WTC11 (cell line): ENCODE data around the gene ATP2B2. TPM values are rescaled to one million over a fixed set of nuclear protein-coding genes. Genes with fewer than 3 reads are reported as not detected.

Experiments
- ATAC-seq: fragments of 200-7000 bp; cut with Tn5 transposase; 2 replicates; pipeline ENCODE4 v1.10.0; 2021; ENCODE audit warnings: mild to moderate bottlenecking, moderate library complexity
- CTCF ChIA-PET: fragments of 300-600 bp; sonication (Branson Sonifier 250); formaldehyde crosslinking; loops from one replicate; lab custom pipeline; 2021; ENCODE audit warnings: antibody characterized with exemption; lab: Charles Lee
- POLR2A ChIA-PET: fragments of 350-600 bp; sonication (Branson Sonifier 250); formaldehyde crosslinking; loops from one replicate; lab custom pipeline; 2021; ENCODE audit warnings: antibody characterized with exemption; lab: Charles Lee
- DNase-seq: peaks from one replicate; pipeline ENCODE4 v3.0.0; 2021; ENCODE audit warnings: low spot score
- H3K27ac Mint-ChIP-seq: 2 replicates; pipeline ENCODE4 v1.8.0; 2021; ENCODE audit warnings: mixed read lengths
- H3K27me3 Mint-ChIP-seq: 2 replicates; pipeline ENCODE4 v1.8.0; 2021; ENCODE audit warnings: low read depth, mild to moderate bottlenecking, moderate library complexity, mixed read lengths
- H3K36me3 Mint-ChIP-seq: 2 replicates; pipeline ENCODE4 v1.8.0; 2021; ENCODE audit warnings: mixed read lengths
- H3K4me1 Mint-ChIP-seq: 2 replicates; pipeline ENCODE4 v1.8.0; 2022; ENCODE audit warnings: mixed read lengths
- H3K4me3 Mint-ChIP-seq: 2 replicates; pipeline ENCODE4 v1.8.0; 2021; ENCODE audit warnings: mild to moderate bottlenecking, moderate library complexity, mixed read lengths
- H3K9me3 Mint-ChIP-seq: 2 replicates; pipeline ENCODE4 v1.8.0; 2021; ENCODE audit warnings: mixed read lengths
- CREM ChIP-seq: sonication (generic); formaldehyde crosslinking; IDR thresholded peaks from 2 replicates; pipeline ENCODE4 v1.8.1; 2022; ENCODE audit warnings: mild to moderate bottlenecking, missing genetic modification reagents, moderate library complexity
- FOXP1 ChIP-seq: sonication (generic); formaldehyde crosslinking; IDR thresholded peaks from 2 replicates; pipeline ENCODE4 v1.8.0; 2022; ENCODE audit warnings: missing genetic modification reagents, mild to moderate bottlenecking, moderate library complexity, borderline replicate concordance
- GRHL2 ChIP-seq: fragments of 250-450 bp; sonication (Bioruptor Pico); IDR thresholded peaks from 2 replicates; pipeline ENCODE4 v1.8.0; 2022; ENCODE audit warnings: mild to moderate bottlenecking, moderate library complexity; ENCODE audit not compliant: insufficient replicate concordance, severe bottlenecking
- GTF2I ChIP-seq: fragments of 250-450 bp; sonication (Bioruptor Pico); conservative IDR thresholded peaks from 2 replicates; pipeline ENCODE4 v1.4.0; 2021; ENCODE audit warnings: mild to moderate bottlenecking
- MYBL2 ChIP-seq: sonication (generic); formaldehyde crosslinking; IDR thresholded peaks from 2 replicates; pipeline ENCODE4 v1.8.1; 2023; ENCODE audit warnings: mild to moderate bottlenecking, moderate library complexity, missing genetic modification reagents
- NR2C2 ChIP-seq: sonication (generic); formaldehyde crosslinking; IDR thresholded peaks from 2 replicates; pipeline ENCODE4 v1.8.0; 2022; ENCODE audit warnings: mild to moderate bottlenecking, missing genetic modification reagents
- OVOL2 ChIP-seq: fragments of 250-450 bp; sonication (Bioruptor Pico); IDR thresholded peaks from 2 replicates; pipeline ENCODE4 v1.9.0; 2021; ENCODE audit warnings: mild to moderate bottlenecking, borderline replicate concordance
- SMAD3 ChIP-seq: sonication (generic); formaldehyde crosslinking; IDR thresholded peaks from 2 replicates; pipeline ENCODE4 v1.8.0; 2022; ENCODE audit warnings: missing genetic modification reagents, mild to moderate bottlenecking, borderline replicate concordance
- SOX15 ChIP-seq: fragments of 250-450 bp; sonication (Bioruptor Pico); IDR thresholded peaks from 2 replicates; pipeline ENCODE4 v1.9.0; 2021; ENCODE audit warnings: mild to moderate bottlenecking
- TEAD4 ChIP-seq: sonication (generic); formaldehyde crosslinking; IDR thresholded peaks from 2 replicates; pipeline ENCODE4 v1.8.0; 2022; ENCODE audit warnings: mild to moderate bottlenecking, missing genetic modification reagents
- TP53 ChIP-seq: sonication (generic); formaldehyde crosslinking; IDR thresholded peaks from 2 replicates; pipeline ENCODE4 v1.8.1; 2023; ENCODE audit warnings: mild to moderate bottlenecking, missing genetic modification reagents
- ZNF121 ChIP-seq: sonication (generic); formaldehyde crosslinking; IDR thresholded peaks from 2 replicates; pipeline ENCODE4 v1.8.0; 2023; ENCODE audit warnings: missing genetic modification reagents
- ZNF219 ChIP-seq: sonication (generic); formaldehyde crosslinking; IDR thresholded peaks from 2 replicates; pipeline ENCODE4 v1.8.0; 2023; ENCODE audit warnings: missing genetic modification reagents, mild to moderate bottlenecking, borderline replicate concordance
- ZNF396 ChIP-seq: fragments of 250-450 bp; sonication (Bioruptor Pico); IDR thresholded peaks from 2 replicates; pipeline ENCODE4 v1.8.0; 2021; ENCODE audit warnings: mild to moderate bottlenecking, moderate library complexity, borderline replicate concordance
- ZNF423 ChIP-seq: fragments of 250-450 bp; sonication (Bioruptor Pico); IDR thresholded peaks from 2 replicates; pipeline ENCODE4 v2.1.2; 2022; ENCODE audit warnings: mild to moderate bottlenecking, moderate library complexity
- total RNA-seq: library from RNA; stranded (reverse); gene quantifications from 3 replicates; pipeline ENCODE4 v1.2.3, GENCODE V29; 2021
- TF ChIP-seq, protein P1 (sequence below): sonication (generic); formaldehyde crosslinking; IDR thresholded peaks from 2 replicates; pipeline ENCODE4 v1.8.0; 2023; ENCODE audit warnings: mild to moderate bottlenecking, missing genetic modification reagents
- TF ChIP-seq, protein P2 (sequence below): sonication (generic); formaldehyde crosslinking; IDR thresholded peaks from 2 replicates; pipeline ENCODE4 v1.8.0; 2022; ENCODE audit warnings: mild to moderate bottlenecking, missing genetic modification reagents
- TF ChIP-seq, protein P3 (sequence below): fragments of 250-450 bp; sonication (Bioruptor Pico); conservative IDR thresholded peaks from 2 replicates; pipeline ENCODE4 v1.9.0; 2021; ENCODE audit warnings: mild to moderate bottlenecking

ATP2B2 gene
- total RNA-seq, 1 experiment from 2014 or later = 0.48 TPM

DNA sequence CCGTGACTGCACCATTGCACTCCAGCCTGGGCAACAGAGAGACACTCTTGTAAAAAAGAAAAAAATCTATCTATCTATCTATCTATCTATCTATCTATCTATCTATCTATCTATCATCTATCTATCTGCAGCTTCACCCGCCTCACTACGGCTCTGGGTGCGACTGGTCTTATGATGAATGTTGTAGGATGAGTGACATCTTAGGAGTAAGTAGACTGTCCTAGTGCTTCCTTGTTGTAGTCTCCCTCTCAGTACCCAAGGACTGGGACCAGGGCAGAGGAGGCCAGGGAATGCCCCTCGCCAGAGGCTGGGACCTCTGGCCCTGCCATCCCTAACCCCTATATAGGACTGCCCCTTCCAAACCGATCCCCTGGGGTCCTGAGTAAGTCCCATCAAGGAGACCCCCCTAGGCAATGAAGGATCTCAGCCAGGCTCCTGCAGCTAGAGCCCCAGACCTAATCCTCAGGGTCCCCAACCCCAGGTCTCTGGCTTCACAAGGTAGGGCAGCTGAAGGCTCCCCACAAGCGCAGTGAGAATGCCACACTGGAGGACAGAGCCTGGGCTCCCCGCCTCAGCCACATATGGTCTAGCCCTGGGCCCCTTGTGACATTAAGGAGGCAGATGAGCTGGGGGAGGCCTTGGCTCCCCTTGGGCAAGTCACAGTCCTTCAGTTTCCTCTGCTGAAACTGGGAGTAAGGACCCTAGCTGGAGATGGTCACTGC is 183.6 kb downstream of the ATP2B2 start (continued):
- TF ChIP-seq MYBL2 (CRISPR knock-in tag) (no peak), OVOL2 (CRISPR knock-in tag) (no peak), SOX15 (CRISPR knock-in tag) (no peak), GTF2I (no peak), SMAD3 (no peak), ZNF423 (no peak), CREM (no peak), NR2C2 (CRISPR knock-in tag) (no peak), TP53 (CRISPR knock-in tag) (no peak)

DNA sequence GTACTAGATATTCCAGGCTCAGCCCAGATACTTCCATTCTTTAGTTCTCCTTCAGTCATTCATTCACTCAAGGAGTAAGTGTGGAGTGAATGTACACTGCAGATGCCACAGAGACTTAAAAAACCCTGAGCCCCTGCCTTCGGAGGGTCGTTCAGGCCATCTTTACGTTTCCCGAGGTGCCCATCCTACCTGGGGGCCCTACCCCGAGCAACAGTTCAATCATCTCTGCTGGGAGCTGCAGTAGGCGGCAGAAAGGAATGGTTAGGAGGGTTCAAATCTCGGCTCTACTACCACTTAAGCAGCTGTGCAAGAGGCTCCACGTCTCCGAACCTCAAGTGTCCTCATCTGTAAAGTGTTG is 185.1 kb downstream of the ATP2B2 start:
- peaks cover 2% of the 10 kb centered on the region; the same call in 1 of the 2 replicates for H3K27me3 Mint-ChIP-seq
- DNase-seq (no peak), ATAC-seq (no peak)
- peaks cover 10% of the 10 kb centered on the region for H3K4me1 Mint-ChIP-seq
- H3K36me3 Mint-ChIP-seq = peaks cover 33% of the 10 kb centered on the region
- TF ChIP-seq, protein P1, sequence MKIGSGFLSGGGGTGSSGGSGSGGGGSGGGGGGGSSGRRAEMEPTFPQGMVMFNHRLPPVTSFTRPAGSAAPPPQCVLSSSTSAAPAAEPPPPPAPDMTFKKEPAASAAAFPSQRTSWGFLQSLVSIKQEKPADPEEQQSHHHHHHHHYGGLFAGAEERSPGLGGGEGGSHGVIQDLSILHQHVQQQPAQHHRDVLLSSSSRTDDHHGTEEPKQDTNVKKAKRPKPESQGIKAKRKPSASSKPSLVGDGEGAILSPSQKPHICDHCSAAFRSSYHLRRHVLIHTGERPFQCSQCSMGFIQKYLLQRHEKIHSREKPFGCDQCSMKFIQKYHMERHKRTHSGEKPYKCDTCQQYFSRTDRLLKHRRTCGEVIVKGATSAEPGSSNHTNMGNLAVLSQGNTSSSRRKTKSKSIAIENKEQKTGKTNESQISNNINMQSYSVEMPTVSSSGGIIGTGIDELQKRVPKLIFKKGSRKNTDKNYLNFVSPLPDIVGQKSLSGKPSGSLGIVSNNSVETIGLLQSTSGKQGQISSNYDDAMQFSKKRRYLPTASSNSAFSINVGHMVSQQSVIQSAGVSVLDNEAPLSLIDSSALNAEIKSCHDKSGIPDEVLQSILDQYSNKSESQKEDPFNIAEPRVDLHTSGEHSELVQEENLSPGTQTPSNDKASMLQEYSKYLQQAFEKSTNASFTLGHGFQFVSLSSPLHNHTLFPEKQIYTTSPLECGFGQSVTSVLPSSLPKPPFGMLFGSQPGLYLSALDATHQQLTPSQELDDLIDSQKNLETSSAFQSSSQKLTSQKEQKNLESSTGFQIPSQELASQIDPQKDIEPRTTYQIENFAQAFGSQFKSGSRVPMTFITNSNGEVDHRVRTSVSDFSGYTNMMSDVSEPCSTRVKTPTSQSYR (CRISPR knock-in tag) = no peak
- no peak for TF ChIP-seq NR2C2 (CRISPR knock-in tag)
- TF ChIP-seq ZNF121 (CRISPR knock-in tag) = no peak
- no peak for TF ChIP-seq FOXP1 (CRISPR knock-in tag)
- CTCF ChIA-PET = interaction anchor here (0.7 to 1.3 kb wide), 4 partner anchors 56 to 418 kb away, joined by 3 to 4 read pairs (median 3); no protein-coding TSS in a partner anchor
- H3K27ac Mint-ChIP-seq = peak overlapping the region; percentile 97
- POLR2A ChIA-PET = interaction anchor here (0.6 to 1.2 kb wide), 2 partner anchors 179 to 924 kb away, joined by 3 read pairs; partner anchors contain the start of gene VHL
- H3K4me3 Mint-ChIP-seq = peak overlapping the region; percentile 97
- H3K9me3 Mint-ChIP-seq = no peaks in the 10 kb centered on the region

DNA sequence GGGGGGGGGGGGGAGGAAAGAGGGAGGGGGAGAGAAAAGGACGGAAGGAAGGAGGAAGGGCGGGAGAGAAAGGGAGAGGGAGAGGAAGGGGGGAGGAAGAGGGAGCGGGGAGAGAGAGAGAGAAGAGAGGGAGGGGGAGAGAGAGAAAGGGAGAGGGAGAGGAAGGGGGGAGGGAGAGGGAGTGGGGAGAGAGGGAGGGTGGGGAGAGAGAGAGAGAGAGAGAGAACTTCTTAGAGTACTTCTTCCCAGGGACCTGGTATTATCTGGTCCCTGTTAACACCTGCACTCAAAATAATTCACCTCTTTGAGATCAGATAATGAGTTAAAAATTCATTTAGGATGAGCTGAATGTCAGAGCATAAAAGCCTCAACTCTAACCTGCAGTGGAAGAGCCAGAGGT is 185.6 kb downstream of the ATP2B2 start:
- Mint-ChIP-seq H3K9me3 (no peaks in the 10 kb centered on the region), H3K4me1 (peaks cover 10% of the 10 kb centered on the region), H3K4me3 (peak overlapping the region; percentile 97), H3K27me3 (no peaks in the 10 kb centered on the region), H3K27ac (peak overlapping the region; percentile 97; the same call in 1 of the 2 replicates), H3K36me3 (peaks cover 36% of the 10 kb centered on the region)
- TF ChIP-seq, protein P2, sequence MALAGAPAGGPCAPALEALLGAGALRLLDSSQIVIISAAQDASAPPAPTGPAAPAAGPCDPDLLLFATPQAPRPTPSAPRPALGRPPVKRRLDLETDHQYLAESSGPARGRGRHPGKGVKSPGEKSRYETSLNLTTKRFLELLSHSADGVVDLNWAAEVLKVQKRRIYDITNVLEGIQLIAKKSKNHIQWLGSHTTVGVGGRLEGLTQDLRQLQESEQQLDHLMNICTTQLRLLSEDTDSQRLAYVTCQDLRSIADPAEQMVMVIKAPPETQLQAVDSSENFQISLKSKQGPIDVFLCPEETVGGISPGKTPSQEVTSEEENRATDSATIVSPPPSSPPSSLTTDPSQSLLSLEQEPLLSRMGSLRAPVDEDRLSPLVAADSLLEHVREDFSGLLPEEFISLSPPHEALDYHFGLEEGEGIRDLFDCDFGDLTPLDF (CRISPR knock-in tag) = no peak
- CTCF ChIA-PET = no interaction called here
- ATAC-seq (no peak), DNase-seq (no peak)
- POLR2A ChIA-PET = no interaction called here

DNA sequence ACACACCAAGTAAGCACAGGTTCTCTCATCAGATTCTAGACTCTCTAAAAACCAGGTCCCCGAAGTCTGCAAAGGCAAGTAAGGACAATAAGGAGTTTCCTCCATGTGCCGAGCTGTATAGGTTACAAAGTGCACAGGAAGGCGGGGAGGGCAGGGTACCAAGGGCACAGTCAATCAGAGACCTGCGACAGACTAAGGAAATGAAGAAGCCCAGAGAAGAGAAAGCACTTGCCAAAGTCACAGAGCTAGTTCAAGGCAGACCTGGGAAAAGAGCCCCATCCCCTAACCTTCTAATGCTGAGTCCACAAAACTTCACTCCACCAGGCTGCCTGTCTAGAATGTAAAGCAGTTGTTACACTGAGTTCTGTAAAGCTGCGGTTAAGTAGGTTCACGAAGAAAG is 186.1 kb downstream of the ATP2B2 start:
- Mint-ChIP-seq H3K27me3 (no peaks in the 10 kb centered on the region), H3K9me3 (no peaks in the 10 kb centered on the region), H3K4me1 (peaks cover 10% of the 10 kb centered on the region), H3K4me3 (peak overlapping the region; percentile 97), H3K27ac (peak overlapping the region; percentile 57; the same call in 1 of the 2 replicates), H3K36me3 (peaks cover 41% of the 10 kb centered on the region)
- ChIA-PET CTCF (no interaction called here), POLR2A (no interaction called here)
- DNase-seq (no peak), ATAC-seq (no peak)
- TF ChIP-seq, protein P3, sequence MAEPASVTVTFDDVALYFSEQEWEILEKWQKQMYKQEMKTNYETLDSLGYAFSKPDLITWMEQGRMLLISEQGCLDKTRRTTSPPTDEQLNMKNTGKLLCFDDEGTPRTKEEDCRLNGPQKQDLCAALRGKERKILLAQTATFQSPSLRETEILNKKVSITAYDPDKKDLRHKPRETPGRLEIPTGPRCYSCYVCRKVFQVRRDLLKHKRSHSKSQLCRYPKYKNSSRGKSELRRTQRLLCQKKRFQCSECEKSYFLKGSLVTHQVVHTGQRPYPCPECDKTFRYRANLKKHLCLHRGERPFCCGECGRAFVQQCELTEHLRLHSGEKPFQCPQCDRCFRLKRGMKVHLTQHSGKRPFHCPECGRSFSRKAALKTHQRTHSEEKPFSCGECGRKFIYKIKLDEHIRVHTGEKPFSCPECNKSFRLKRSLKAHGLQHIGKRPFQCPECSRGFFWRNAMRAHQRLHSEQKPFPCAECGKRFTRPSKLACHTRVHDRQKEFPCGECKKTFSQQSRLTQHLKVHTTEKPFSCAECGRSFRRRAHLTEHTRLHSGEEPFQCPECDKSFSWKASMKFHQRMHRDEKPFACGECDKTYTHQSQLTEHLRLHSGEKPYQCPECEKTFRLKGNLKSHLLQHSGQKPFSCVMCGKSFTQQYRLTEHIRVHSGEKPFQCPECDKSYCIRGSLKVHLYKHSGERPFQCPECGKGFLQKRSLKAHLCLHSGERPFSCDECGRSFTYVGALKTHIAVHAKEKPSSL = no peak
- TF ChIP-seq GRHL2 = no peak
- TF ChIP-seq ZNF396 (CRISPR knock-in tag) = no peak
- no peak for TF ChIP-seq ZNF219 (CRISPR knock-in tag)
- no peak for TF ChIP-seq MYBL2 (CRISPR knock-in tag)
- no peak for TF ChIP-seq TEAD4
